Body of pancreas (tissue), 4 donors: ENCODE results near the gene EID1.

ENCODE experiments used
- POLR2A ChIP-seq, 3 donors: fragments of 450-650 bp; IDR thresholded peaks; one replicate each; pipeline ENCODE4 v1.6.1; 2016; ENCODE audit warnings: antibody characterized with exemption in 3 of 3, mild to moderate bottlenecking in 2 of 3
- TF ChIP-seq, protein P1 (sequence below), 7 experiments: fragments of 450-650 bp in 4 of 7; fragments of 200-600 bp in 3 of 7; sonication (generic) in 3 of 7; IDR thresholded peaks; one replicate each; pipeline ENCODE4 v1.5.1; 2016 to 2019; ENCODE audit warnings: antibody characterized with exemption in 7 of 7

DNA sequence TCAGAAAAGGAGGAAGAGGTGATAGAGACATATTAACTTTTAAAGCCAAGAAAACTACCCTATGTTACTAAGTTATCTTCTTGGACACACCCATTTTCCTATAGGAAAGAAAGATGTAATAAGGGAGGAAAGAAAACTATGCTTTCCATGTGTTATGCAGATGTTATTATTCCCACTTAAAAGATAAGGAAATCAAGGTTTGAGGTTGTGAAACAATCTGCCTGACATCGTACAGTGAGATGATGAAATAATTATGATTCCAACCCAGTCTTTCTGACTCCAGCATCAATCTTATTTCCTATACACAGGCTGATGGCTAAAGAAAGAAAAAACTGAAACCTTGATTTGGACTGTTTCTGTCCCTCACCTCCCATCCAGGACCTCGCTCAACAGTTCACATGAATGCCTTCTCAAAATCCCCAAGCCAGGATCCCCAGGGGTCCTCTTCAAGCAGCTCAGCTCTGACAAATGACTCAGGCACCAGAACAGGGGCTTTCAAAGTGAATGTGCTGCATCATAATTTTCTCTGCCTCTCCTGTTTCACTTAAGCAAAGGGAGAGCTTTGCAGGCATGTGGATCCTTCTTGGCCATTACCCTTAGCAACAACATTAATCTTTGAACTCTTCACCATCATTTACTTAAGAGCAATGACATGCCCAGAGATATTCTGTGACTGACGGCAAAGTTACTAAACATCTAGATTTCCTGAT, 12.4 kb upstream of the EID1 start:
- TF ChIP-seq, protein P1, sequence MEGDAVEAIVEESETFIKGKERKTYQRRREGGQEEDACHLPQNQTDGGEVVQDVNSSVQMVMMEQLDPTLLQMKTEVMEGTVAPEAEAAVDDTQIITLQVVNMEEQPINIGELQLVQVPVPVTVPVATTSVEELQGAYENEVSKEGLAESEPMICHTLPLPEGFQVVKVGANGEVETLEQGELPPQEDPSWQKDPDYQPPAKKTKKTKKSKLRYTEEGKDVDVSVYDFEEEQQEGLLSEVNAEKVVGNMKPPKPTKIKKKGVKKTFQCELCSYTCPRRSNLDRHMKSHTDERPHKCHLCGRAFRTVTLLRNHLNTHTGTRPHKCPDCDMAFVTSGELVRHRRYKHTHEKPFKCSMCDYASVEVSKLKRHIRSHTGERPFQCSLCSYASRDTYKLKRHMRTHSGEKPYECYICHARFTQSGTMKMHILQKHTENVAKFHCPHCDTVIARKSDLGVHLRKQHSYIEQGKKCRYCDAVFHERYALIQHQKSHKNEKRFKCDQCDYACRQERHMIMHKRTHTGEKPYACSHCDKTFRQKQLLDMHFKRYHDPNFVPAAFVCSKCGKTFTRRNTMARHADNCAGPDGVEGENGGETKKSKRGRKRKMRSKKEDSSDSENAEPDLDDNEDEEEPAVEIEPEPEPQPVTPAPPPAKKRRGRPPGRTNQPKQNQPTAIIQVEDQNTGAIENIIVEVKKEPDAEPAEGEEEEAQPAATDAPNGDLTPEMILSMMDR (IDR thresholded peaks at IDR 0.05) = no peak
- no peak for TF ChIP-seq POLR2A (IDR thresholded peaks at IDR 0.05)
